ENCODE results near the gene KCNG2.

KCNG2 gene

DNA sequence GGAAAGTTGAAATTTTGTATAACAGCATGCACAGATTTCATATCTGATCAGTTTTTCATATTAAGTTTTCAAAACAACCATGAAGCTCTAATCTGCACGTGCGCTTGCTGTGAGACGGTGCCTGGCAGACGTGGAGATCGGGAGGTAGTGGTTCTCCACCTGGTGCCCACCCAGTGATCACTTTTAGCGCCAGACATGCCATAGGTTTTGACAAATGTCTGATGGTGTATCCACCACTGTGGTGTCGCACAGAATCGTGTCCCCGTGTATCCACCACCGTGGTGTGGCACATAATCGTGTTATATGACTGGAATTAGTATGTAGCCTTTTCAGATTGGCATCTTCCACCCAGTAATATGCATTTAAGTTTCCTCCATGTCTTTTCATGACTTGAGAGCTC is 40.9 kb upstream of the KCNG2 start:
- no peak overlapping the region for H3K4me2 ChIP-seq (ENCODE audit: low read length)
- H3K27me3 ChIP-seq (ENCODE audit: insufficient read depth, low read length): no peaks in the 10 kb centered on the region
- no peak overlapping the region for H4K91ac ChIP-seq (ENCODE audit: low read depth, low read length)
- H2BK120ac ChIP-seq (ENCODE audit: insufficient read depth, low read length, poor library complexity): no peak overlapping the region
- no CpG with 5 or more reads among the region's 11 CpGs for WGBS (ENCODE audit: extremely low coverage, insufficient coverage, insufficient read length)
- DNase-seq: no peak
- no peak overlapping the region for H3K23ac ChIP-seq (ENCODE audit: low read length)
- peaks cover 25 to 28% of the 10 kb centered on the region in 2 experiments for H3K36me3 ChIP-seq (ENCODE audit: control insufficient read depth in 1 of 2, insufficient read depth in 2 of 2, low read length in 2 of 2)
- no peak overlapping the region for H2AFZ ChIP-seq (ENCODE audit: insufficient read depth, low read length, poor library complexity)
- no peak overlapping the region for H4K12ac ChIP-seq (ENCODE audit: low read depth, low read length)
- no peak overlapping the region for H3K4ac ChIP-seq (ENCODE audit: low read depth, low read length)
- no peak overlapping the region for H4K8ac ChIP-seq (ENCODE audit: low read depth, low read length)
- no peak overlapping the region for H2BK5ac ChIP-seq (ENCODE audit: low read depth, low read length, poor library complexity)
- H3K79me1 ChIP-seq (ENCODE audit: low read length): no peaks in the 10 kb centered on the region
- no peak overlapping the region for H3K27ac ChIP-seq (ENCODE audit: low read depth, low read length)
- H3K4me1 ChIP-seq (ENCODE audit: control insufficient read depth in 1 of 2, insufficient read depth in 2 of 2, low read length in 2 of 2): no peaks in the 10 kb centered on the region
- no peak overlapping the region for H2AK5ac ChIP-seq (ENCODE audit: low read length)
- H3K9ac ChIP-seq (ENCODE audit: low read length): no peak overlapping the region
- no peak overlapping the region for H3K14ac ChIP-seq (ENCODE audit: low read length)
- no peak overlapping the region for H3K4me3 ChIP-seq (ENCODE audit: low read depth, low read length)
- no peak overlapping the region for H3K18ac ChIP-seq (ENCODE audit: low read length)
- no peak overlapping the region for H2BK12ac ChIP-seq (ENCODE audit: low read length)
- no peaks in the 10 kb centered on the region for H3K9me3 ChIP-seq (ENCODE audit: insufficient read depth, low read depth, low read length)
- H3K79me2 ChIP-seq (ENCODE audit: control insufficient read depth, insufficient read depth, low read length, poor library complexity): no peaks in the 10 kb centered on the region

DNA sequence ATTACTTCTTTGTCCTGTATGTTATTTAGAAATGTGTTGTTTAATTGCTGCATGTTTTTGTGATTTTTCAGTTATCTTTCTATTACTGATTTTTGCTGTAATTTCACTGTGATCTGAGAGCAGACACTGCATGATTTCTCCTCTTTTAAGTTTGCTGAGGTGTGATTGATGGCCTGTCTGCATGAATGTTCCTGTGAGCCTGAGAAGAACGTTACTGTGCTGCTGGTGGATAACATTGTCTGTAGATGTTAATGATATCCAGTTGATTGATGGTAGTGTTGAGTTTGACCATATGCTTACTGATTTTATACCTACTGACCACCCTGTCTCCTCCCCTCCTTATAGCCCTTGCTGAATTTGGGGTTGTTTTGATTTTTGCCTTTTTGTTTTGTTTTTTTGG is 37.4 kb upstream of the KCNG2 start:
- no CpG with 5 or more reads among the region's 1 CpG for WGBS (ENCODE audit: extremely low coverage, insufficient coverage, insufficient read length)
- Histone ChIP-seq H3K4ac (ENCODE audit: low read depth, low read length) (no peak overlapping the region), H3K79me1 (ENCODE audit: low read length) (no peaks in the 10 kb centered on the region), H2BK12ac (ENCODE audit: low read length) (no peak overlapping the region), H4K8ac (ENCODE audit: low read depth, low read length) (no peak overlapping the region), H2AK5ac (ENCODE audit: low read length) (no peak overlapping the region), H3K9me3 (ENCODE audit: insufficient read depth, low read depth, low read length) (peaks cover 6% of the 10 kb centered on the region), H3K18ac (ENCODE audit: low read length) (no peak overlapping the region), H3K79me2 (ENCODE audit: control insufficient read depth, insufficient read depth, low read length, poor library complexity) (no peaks in the 10 kb centered on the region), H3K36me3 (ENCODE audit: control insufficient read depth in 1 of 2, insufficient read depth in 2 of 2, low read length in 2 of 2) (peaks cover 3 to 9% of the 10 kb centered on the region in 2 experiments), H3K14ac (ENCODE audit: low read length) (no peak overlapping the region), H3K27me3 (ENCODE audit: insufficient read depth, low read length) (no peaks in the 10 kb centered on the region), H3K4me2 (ENCODE audit: low read length) (no peak overlapping the region), H4K91ac (ENCODE audit: low read depth, low read length) (no peak overlapping the region), H2BK120ac (ENCODE audit: insufficient read depth, low read length, poor library complexity) (no peak overlapping the region), H3K27ac (ENCODE audit: low read depth, low read length) (no peak overlapping the region), H3K23ac (ENCODE audit: low read length) (no peak overlapping the region), H2AFZ (ENCODE audit: insufficient read depth, low read length, poor library complexity) (no peak overlapping the region), H4K12ac (ENCODE audit: low read depth, low read length) (no peak overlapping the region), H3K9ac (ENCODE audit: low read length) (no peak overlapping the region), H2BK5ac (ENCODE audit: low read depth, low read length, poor library complexity) (no peak overlapping the region), H3K4me3 (ENCODE audit: low read depth, low read length) (no peak overlapping the region), H3K4me1 (ENCODE audit: control insufficient read depth in 1 of 2, insufficient read depth in 2 of 2, low read length in 2 of 2) (no peaks in the 10 kb centered on the region)
- DNase-seq: no peak

DNA sequence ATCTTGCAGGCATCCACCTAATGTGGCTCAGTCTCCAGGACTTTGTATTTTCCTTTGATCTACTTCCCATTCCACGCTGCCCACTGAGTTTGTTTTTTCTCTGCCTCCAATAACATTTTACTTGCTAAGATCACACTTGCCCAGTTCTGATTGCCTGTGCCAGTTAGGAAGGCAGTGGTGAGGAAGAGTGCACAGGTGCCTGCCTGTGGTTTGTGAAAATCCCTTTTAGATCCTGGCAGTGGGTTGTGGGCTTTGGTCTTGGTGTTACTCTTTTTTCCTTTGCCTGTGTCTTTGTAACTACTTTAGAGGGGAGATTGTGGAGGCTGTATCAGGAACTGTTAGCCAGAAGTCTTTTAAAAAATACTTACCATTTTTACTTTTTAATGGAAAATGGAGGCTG is 36.9 kb upstream of the KCNG2 start:
- H4K91ac ChIP-seq (ENCODE audit: low read depth, low read length): no peak overlapping the region

DNA sequence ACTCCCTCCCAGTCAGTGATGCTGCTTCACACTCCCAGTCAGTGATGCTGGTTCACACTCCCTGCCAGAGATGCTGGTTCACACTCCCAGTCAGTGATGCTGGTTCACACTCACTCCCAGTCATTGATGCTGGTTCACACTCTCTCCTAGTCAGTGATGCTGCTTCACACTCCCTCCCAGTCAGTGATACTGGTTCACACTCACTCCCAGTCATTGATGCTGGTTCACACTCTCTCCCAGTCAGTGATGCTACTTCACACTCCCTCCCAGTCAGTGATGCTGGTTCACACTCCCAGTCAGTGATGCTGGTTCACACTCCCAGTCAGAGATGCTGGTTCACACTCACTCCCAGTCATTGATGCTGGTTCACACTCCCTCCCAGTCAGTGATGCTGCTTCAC is 34.3 kb upstream of the KCNG2 start:
- Histone ChIP-seq H2AFZ (ENCODE audit: insufficient read depth, low read length, poor library complexity) (no peak overlapping the region), H2BK12ac (ENCODE audit: low read length) (no peak overlapping the region), H3K4me1 (ENCODE audit: control insufficient read depth in 1 of 2, insufficient read depth in 2 of 2, low read length in 2 of 2) (no peaks in the 10 kb centered on the region), H4K91ac (ENCODE audit: low read depth, low read length) (no peak overlapping the region), H3K18ac (ENCODE audit: low read length) (no peak overlapping the region), H3K79me2 (ENCODE audit: control insufficient read depth, insufficient read depth, low read length, poor library complexity) (no peaks in the 10 kb centered on the region), H3K9me3 (ENCODE audit: insufficient read depth, low read depth, low read length) (peaks cover 13% of the 10 kb centered on the region), H2AK5ac (ENCODE audit: low read length) (no peak overlapping the region), H4K8ac (ENCODE audit: low read depth, low read length) (no peak overlapping the region), H3K4me3 (ENCODE audit: low read depth, low read length) (no peak overlapping the region), H2BK120ac (ENCODE audit: insufficient read depth, low read length, poor library complexity) (no peak overlapping the region), H3K27ac (ENCODE audit: low read depth, low read length) (no peak overlapping the region), H3K79me1 (ENCODE audit: low read length) (no peaks in the 10 kb centered on the region), H3K27me3 (ENCODE audit: insufficient read depth, low read length) (no peaks in the 10 kb centered on the region), H3K4me2 (ENCODE audit: low read length) (no peak overlapping the region), H3K9ac (ENCODE audit: low read length) (no peak overlapping the region), H3K23ac (ENCODE audit: low read length) (no peak overlapping the region), H2BK5ac (ENCODE audit: low read depth, low read length, poor library complexity) (no peak overlapping the region), H3K4ac (ENCODE audit: low read depth, low read length) (no peak overlapping the region), H3K14ac (ENCODE audit: low read length) (no peak overlapping the region), H3K36me3 (ENCODE audit: control insufficient read depth in 1 of 2, insufficient read depth in 2 of 2, low read length in 2 of 2) (no peaks in the 10 kb centered on the region), H4K12ac (ENCODE audit: low read depth, low read length) (no peak overlapping the region)
- no peak for DNase-seq

More for the DNA sequence above, 36.9 kb upstream of the KCNG2 start:
- no peak overlapping the region for H3K9ac ChIP-seq (ENCODE audit: low read length)
- no peak overlapping the region for H2AFZ ChIP-seq (ENCODE audit: insufficient read depth, low read length, poor library complexity)
- H3K27me3 ChIP-seq (ENCODE audit: insufficient read depth, low read length): no peaks in the 10 kb centered on the region
- H3K9me3 ChIP-seq (ENCODE audit: insufficient read depth, low read depth, low read length): peaks cover 6% of the 10 kb centered on the region
- H3K23ac ChIP-seq (ENCODE audit: low read length): no peak overlapping the region
- no peak overlapping the region for H2BK12ac ChIP-seq (ENCODE audit: low read length)
- no peak overlapping the region for H2BK120ac ChIP-seq (ENCODE audit: insufficient read depth, low read length, poor library complexity)
- no peak overlapping the region for H2BK5ac ChIP-seq (ENCODE audit: low read depth, low read length, poor library complexity)
- H4K12ac ChIP-seq (ENCODE audit: low read depth, low read length): no peak overlapping the region
- DNase-seq: no peak
- no peak overlapping the region for H3K14ac ChIP-seq (ENCODE audit: low read length)
- no peak overlapping the region for H3K4ac ChIP-seq (ENCODE audit: low read depth, low read length)
- H4K8ac ChIP-seq (ENCODE audit: low read depth, low read length): no peak overlapping the region
- H3K27ac ChIP-seq (ENCODE audit: low read depth, low read length): no peak overlapping the region
- H3K79me1 ChIP-seq (ENCODE audit: low read length): no peaks in the 10 kb centered on the region
- H3K18ac ChIP-seq (ENCODE audit: low read length): no peak overlapping the region
- no peaks in the 10 kb centered on the region for H3K4me1 ChIP-seq (ENCODE audit: control insufficient read depth in 1 of 2, insufficient read depth in 2 of 2, low read length in 2 of 2)
- H3K4me2 ChIP-seq (ENCODE audit: low read length): no peak overlapping the region
- H3K4me3 ChIP-seq (ENCODE audit: low read depth, low read length): no peak overlapping the region
- H3K36me3 ChIP-seq (ENCODE audit: control insufficient read depth in 1 of 2, insufficient read depth in 2 of 2, low read length in 2 of 2): peaks cover 3 to 4% of the 10 kb centered on the region in 2 experiments
- WGBS (ENCODE audit: extremely low coverage, insufficient coverage, insufficient read length): no CpG with 5 or more reads among the region's 1 CpG
- H2AK5ac ChIP-seq (ENCODE audit: low read length): no peak overlapping the region
- no peaks in the 10 kb centered on the region for H3K79me2 ChIP-seq (ENCODE audit: control insufficient read depth, insufficient read depth, low read length, poor library complexity)

All from trophoblast cell (in vitro differentiated cells and primary cell).